K562 (cell line): Measurements from ENCODE around the gene C10orf143. TPM values are rescaled to one million over a fixed set of nuclear protein-coding genes. Genes with fewer than 3 reads are reported as not detected.

Source experiments
- ATAC-seq: fragments of 200-7000 bp; cut with Tn5 transposase; 3 replicates; pipeline ENCODE4 v1.9.1; 2020; ENCODE audit warnings: moderate library complexity
- BruUV-seq: library from RNA; stranded (reverse); fragments of 400-500 nt; replicated peaks from 2 replicates; lab custom pipeline; 2021; lab: Mats Ljungman, UMichigan
- CTCF ChIA-PET: fragments of 300-600 bp; formaldehyde crosslinking; extraction: SDS; loops from one replicate; lab custom pipeline; 2021; ENCODE audit warnings: low intra/inter-chr PET ratio; lab: Yijun Ruan, JAX
- POLR2A ChIA-PET: fragments of 300-600, 350-650 bp; sonication (Branson Sonifier 250); formaldehyde crosslinking; extraction: SDS; loops from one replicate; lab custom pipeline; 2021; ENCODE audit warnings: antibody characterized with exemption, inconsistent platforms; lab: Yijun Ruan, JAX
- DNase-seq, 4 experiments: peaks; one replicate each; pipeline versions ENCODE4 v3.0.0 to v3.0.0-alpha.2; 2011 to 2018; ENCODE audit warnings: low spot score in 3 of 4, mixed read lengths in 3 of 4; ENCODE audit errors: extremely low read depth in 1 of 4
- FAIRE-seq: peaks from 2 replicates; lab custom pipeline; 2011; peaks lifted over from hg19 to GRCh38; lab: Jason Lieb, UNC
- H2AFZ ChIP-seq: 2 replicates; pipeline ENCODE4 v1.6.0; 2011; ENCODE audit warnings: low read depth, low read length, control low read depth, inconsistent platforms
- H3K27ac ChIP-seq: fragments of 200-600 bp; 3 replicates; pipeline ENCODE4 v1.8.0; 2011; ENCODE audit warnings: low read depth, mild to moderate bottlenecking, control low read depth, inconsistent platforms, low read length, moderate library complexity, mixed read lengths; ENCODE audit errors: extremely low read depth
- H3K27me3 ChIP-seq, 2 experiments: fragments of 300-600 bp in 1 of 2; 2 replicates in 1 of 2; 3 replicates in 1 of 2; pipeline versions ENCODE4 v1.6.0 to v1.8.0; 2011; ENCODE audit warnings: inconsistent platforms in 2 of 2, low read length in 2 of 2, mild to moderate bottlenecking in 1 of 2, mixed read lengths in 1 of 2, moderate library complexity in 1 of 2; ENCODE audit not compliant: control insufficient read depth in 2 of 2, insufficient read depth in 2 of 2
- H3K36me3 ChIP-seq: fragments of 300-600 bp; 3 replicates; pipeline ENCODE4 v1.8.0; 2011; ENCODE audit warnings: mild to moderate bottlenecking, low read length, inconsistent platforms; ENCODE audit not compliant: control insufficient read depth, insufficient read depth
- H3K4me1 ChIP-seq, 2 experiments: fragments of 200-600 bp in 1 of 2; replicated peaks in 1 of 2; 2 replicates in 1 of 2; 3 replicates in 1 of 2; pipeline versions ENCODE4 v1.5.1 to v1.8.0; 2011; ENCODE audit warnings: inconsistent platforms in 2 of 2, low read length in 2 of 2, mild to moderate bottlenecking in 1 of 2, mixed read lengths in 1 of 2, moderate library complexity in 1 of 2; ENCODE audit not compliant: control insufficient read depth in 2 of 2, insufficient read depth in 2 of 2
- H3K4me2 ChIP-seq: 2 replicates; pipeline ENCODE4 v1.6.1; 2011; ENCODE audit warnings: low read length, control low read depth, inconsistent platforms, mixed read lengths; ENCODE audit not compliant: insufficient read depth
- H3K4me3 ChIP-seq: fragments of 200-600 bp; sonication (generic), shearing (Covaris generic); 2 replicates; pipeline ENCODE4 v1.5.1; 2016; ENCODE audit warnings: control low read depth, inconsistent platforms
- H3K79me2 ChIP-seq: fragments of 200-600 bp; 3 replicates; pipeline ENCODE4 v1.8.0; 2011; ENCODE audit warnings: low read length, inconsistent platforms; ENCODE audit not compliant: control insufficient read depth, insufficient read depth
- H3K9ac ChIP-seq, 2 experiments: 2 replicates each; pipeline versions ENCODE4 v1.6.0 to v1.6.1; 2011; ENCODE audit warnings: low read depth in 2 of 2, low read length in 2 of 2, control low read depth in 1 of 2, inconsistent platforms in 1 of 2, mild to moderate bottlenecking in 1 of 2, mixed read lengths in 1 of 2; ENCODE audit not compliant: insufficient read depth in 1 of 2
- H3K9me1 ChIP-seq: one replicate; pipeline ENCODE4 v1.6.0; 2011; ENCODE audit warnings: inconsistent platforms, mild to moderate bottlenecking, low read length, moderate library complexity; ENCODE audit not compliant: control insufficient read depth, insufficient read depth
- H3K9me3 ChIP-seq: replicated peaks from 2 replicates; pipeline ENCODE4 v1.5.1; 2011; ENCODE audit warnings: low read depth, low read length, inconsistent platforms; ENCODE audit not compliant: control insufficient read depth, insufficient read depth
- H4K20me1 ChIP-seq: replicated peaks from 2 replicates; pipeline ENCODE4 v1.6.1; 2011; ENCODE audit warnings: low read length, inconsistent platforms, mixed read lengths; ENCODE audit not compliant: control insufficient read depth, insufficient read depth
- BCOR ChIP-seq: fragments of 450-650 bp; IDR thresholded peaks from 2 replicates; pipeline ENCODE4 v1.6.1; 2016
- CBX5 ChIP-seq: IDR thresholded peaks from 2 replicates; pipeline ENCODE4 v1.6.1; 2014; ENCODE audit warnings: low read depth, borderline replicate concordance
- CREB3L1 ChIP-seq: fragments of 450-650 bp; IDR thresholded peaks from 2 replicates; pipeline ENCODE4 v1.6.1; 2014; ENCODE audit warnings: low read depth, mild to moderate bottlenecking, moderate library complexity, borderline replicate concordance
- GABPB2 ChIP-seq: fragments of 250-450 bp; sonication (Bioruptor Pico); conservative IDR thresholded peaks from 2 replicates; pipeline ENCODE4 v1.5.1; 2021; ENCODE audit warnings: mild to moderate bottlenecking
- GATAD2A ChIP-seq: fragments of 450-650 bp; IDR thresholded peaks from 2 replicates; pipeline ENCODE4 v1.6.1; 2017
- KAT8 ChIP-seq: fragments of 450-650 bp; IDR thresholded peaks from 2 replicates; pipeline ENCODE4 v1.6.1; 2016; ENCODE audit warnings: low read depth, mild to moderate bottlenecking
- NFATC3 ChIP-seq: fragments of 450-650 bp; IDR thresholded peaks from 2 replicates; pipeline ENCODE4 v1.6.1; 2017; ENCODE audit warnings: mild to moderate bottlenecking
- NR0B1 ChIP-seq: fragments of 450-650 bp; IDR thresholded peaks from one replicate; pipeline ENCODE4 v1.6.1; 2018; ENCODE audit warnings: mild to moderate bottlenecking, moderate library complexity; ENCODE audit not compliant: partially characterized antibody
- PHF21A ChIP-seq: fragments of 450-650 bp; IDR thresholded peaks from 2 replicates; pipeline ENCODE4 v1.6.1; 2017; ENCODE audit warnings: low read depth, borderline replicate concordance
- PHTF2 ChIP-seq: fragments of 250-450 bp; sonication (Bioruptor Pico); IDR thresholded peaks from 2 replicates; pipeline ENCODE4 v1.5.0; 2021; ENCODE audit warnings: mild to moderate bottlenecking
- PTBP1 ChIP-seq: fragments of 200-400 bp; formaldehyde crosslinking; IDR thresholded peaks from 2 replicates; pipeline ENCODE4 v1.6.1; 2017; ENCODE audit warnings: low read depth, low read length
- TAF15 ChIP-seq: fragments of 200-400 bp; formaldehyde crosslinking; IDR thresholded peaks from 2 replicates; pipeline ENCODE4 v1.6.1; 2017; ENCODE audit warnings: mild to moderate bottlenecking, low read depth, low read length, moderate library complexity
- TSC22D4 ChIP-seq: fragments of 450-650 bp; IDR thresholded peaks from 2 replicates; pipeline ENCODE4 v1.6.1; 2016; ENCODE audit warnings: missing genetic modification characterization, missing biosample characterization, control low read depth
- ZBTB26 ChIP-seq: fragments of 450-650 bp; formaldehyde crosslinking; IDR thresholded peaks from 2 replicates; pipeline ENCODE4 v1.4.0; 2022; ENCODE audit warnings: missing genetic modification characterization
- ZBTB49 ChIP-seq: sonication (generic); formaldehyde crosslinking; IDR thresholded peaks from 2 replicates; pipeline ENCODE4 v1.8.0; 2022; ENCODE audit warnings: missing genetic modification reagents, mild to moderate bottlenecking, borderline replicate concordance
- ZNF12 ChIP-seq: sonication (generic); formaldehyde crosslinking; IDR thresholded peaks from 2 replicates; pipeline ENCODE4 v1.4.0; 2020; ENCODE audit warnings: mild to moderate bottlenecking, missing genetic modification reagents
- ZNF384 ChIP-seq: IDR thresholded peaks from 2 replicates; pipeline ENCODE4 v1.6.1; 2012; ENCODE audit warnings: low read depth, low read length, improper control_type of control experiment
- ZNF584 ChIP-seq: fragments of 200-800 bp; sonication (Bioruptor generic); IDR thresholded peaks from 2 replicates; pipeline ENCODE4 v1.6.1; 2016; ENCODE audit warnings: low read depth, mild to moderate bottlenecking, missing genetic modification characterization, missing compliant biosample characterization
- WGBS: fragments of 100-300 bp; shearing (Covaris generic); methylation state at CpG from one replicate; pipeline ENCODE4 v1.1.6; 2016; ENCODE audit warnings: low coverage, mixed read lengths; ENCODE audit not compliant: insufficient coverage; ENCODE audit errors: missing lambda C conversion rate; 5-methylcytosine and 5-hydroxymethylcytosine counted together
- in situ Hi-C: fragments of 300-500 bp; cut with MboI; formaldehyde crosslinking; loops from 4 replicates; pipeline ENCODE4 v1.15.0; 2018; ENCODE audit warnings: inconsistent platforms, mixed read lengths
- intact Hi-C: fragments of 100-400 bp; cut with micrococcal nuclease; formaldehyde crosslinking; loops from 2 replicates; pipeline ENCODE4 v1.14.2; 2022
- polyA plus RNA-seq, 8 experiments: library from polyadenylated mRNA; depleted of rRNA in 4 of 8; stranded (reverse) in 5 of 8; unstranded in 3 of 8; fragments of >200 nt; fragmentation: Nextera tagmentation in 2 of 8; fragmentation: Illumina TruSeq in 1 of 8; extraction: Ambion mirVana in 2 of 8; extraction: Trizol in 1 of 8; gene quantifications; 2 replicates each; pipeline versions ENCODE4 v1.2.1 to v1.2.3, GENCODE V29; 2011 to 2014; ENCODE audit warnings: inconsistent platforms in 1 of 8, missing spikeins in 1 of 8
- total RNA-seq, 7 experiments: library from RNA; depleted of rRNA in 6 of 7; stranded (reverse); fragments of >200 nt in 6 of 7; fragmentation: Illumina TruSeq in 2 of 7; extraction: Trizol in 2 of 7; gene quantifications; 2 replicates each; pipeline versions ENCODE4 v1.2.1 to v1.2.3, GENCODE V29; 2011 to 2021; ENCODE audit warnings: low replicate concordance in 1 of 7

C10orf143 gene
- total and polyA plus RNA-seq, 9 of the 15 experiments (the other 6 are each of a cell fraction or from before 2014, with no cell fraction given), result 0.07 to 0.42 (median 0.25) TPM; not detected in 2

- no peak for TF ChIP-seq CREB3L1
- no peak for TF ChIP-seq KAT8
- no peak for TF ChIP-seq GABPB2
- no peak for TF ChIP-seq TAF15
- TF ChIP-seq CBX5, result no peak
- no peak for TF ChIP-seq PHF21A
- no peak for TF ChIP-seq GATAD2A
Measured at GRCh38 chr10:130076681-130077080, 33.9 kb downstream of the C10orf143 start (continued).

GRCh38 chr10:130074639-130075038 lies 36.0 kb downstream of the C10orf143 start:
- H3K27me3 ChIP-seq, result peaks cover 3 to 17% of the 10 kb centered on the region in 2 experiments; a peak in 3 of 5 replicates
- no peak overlapping the region for H3K4me3 ChIP-seq
- BruUV-seq, result no TSS peak
- WGBS, result 0% methylated on average over 1 of the region's 1 CpG
- no peak for FAIRE-seq
- DNase-seq, result no peak
- H3K4me2 ChIP-seq, result no peak overlapping the region
- no peaks in the 10 kb centered on the region for H3K9me1 ChIP-seq
- CTCF ChIA-PET, result no interaction called here
- H4K20me1 ChIP-seq, result no peaks in the 10 kb centered on the region
- H3K4me1 ChIP-seq, result no peaks in the 10 kb centered on the region
- intact Hi-C loops (no loop called here), in situ Hi-C loops (no loop called here)
- H3K79me2 ChIP-seq, result no peaks in the 10 kb centered on the region
- no peak overlapping the region for H3K9ac ChIP-seq
- no peaks in the 10 kb centered on the region for H3K36me3 ChIP-seq
- POLR2A ChIA-PET, result no interaction called here
- no peak overlapping the region for H2AFZ ChIP-seq
- no peaks in the 10 kb centered on the region for H3K9me3 ChIP-seq
- ATAC-seq, result no peak
- no peak overlapping the region for H3K27ac ChIP-seq
- no peak for TF ChIP-seq TSC22D4 (tag)
- TF ChIP-seq PHTF2 (CRISPR knock-in tag), result no peak
- no peak for TF ChIP-seq ZNF12 (CRISPR knock-in tag)
- no peak for TF ChIP-seq ZBTB26 (CRISPR knock-in tag)
- TF ChIP-seq NFATC3, result no peak
- no peak for TF ChIP-seq PTBP1
- TF ChIP-seq ZNF584 (CRISPR knock-in tag), result no peak
- TF ChIP-seq NR0B1, result no peak
- no peak for TF ChIP-seq ZNF384
- no peak for TF ChIP-seq ZBTB49 (CRISPR knock-in tag)
- no peak for TF ChIP-seq BCOR
